GM18507 (cell line): ENCODE results near the gene FARP1.
A peak's percentile ranks its signal among the peaks of the same experiment; 100 is the strongest.

Source experiments
- DNase-seq: peaks from one replicate; pipeline ENCODE4 v3.0.0; 2011; ENCODE audit warnings: low read depth; ENCODE audit not compliant: insufficient read length; ENCODE audit errors: extremely low spot score
- FAIRE-seq: peaks from 2 replicates; lab custom pipeline; 2011; peaks lifted over from hg19 to GRCh38; lab: Jason Lieb, UNC

The FARP1 gene

GRCh38 chr13:98442391-98443230, 299.7 kb downstream of the FARP1 start:
- no peak for FAIRE-seq

GRCh38 chr13:98443329-98443728, 300.4 kb downstream of the FARP1 start:
- DNase-seq: no peak

More at GRCh38 chr13:98442391-98443230, 299.7 kb downstream of the FARP1 start:
- no peak for DNase-seq

GRCh38 chr13:98443800-98444325, 301.0 kb downstream of the FARP1 start:
- DNase-seq: no peak
- FAIRE-seq: no peak

More at GRCh38 chr13:98443329-98443728, 300.4 kb downstream of the FARP1 start:
- no peak for FAIRE-seq

GRCh38 chr13:98444381-98444780, 301.5 kb downstream of the FARP1 start:
- no peak for DNase-seq
- FAIRE-seq: no peak

- DNase-seq: peak; percentile 77
- peak; percentile 82 for FAIRE-seq
Measured at GRCh38 chr13:98445340-98446233, 302.7 kb downstream of the FARP1 start.

- DNase-seq (no peak), FAIRE-seq (no peak)
Measured at GRCh38 chr13:98446234-98446621, 303.3 kb downstream of the FARP1 start.

GRCh38 chr13:98447130-98447529, 304.2 kb downstream of the FARP1 start:
- no peak for FAIRE-seq
- no peak for DNase-seq

- no peak for DNase-seq
Measured at GRCh38 chr13:98447881-98448641, 305.2 kb downstream of the FARP1 start.

GRCh38 chr13:98448642-98448928, 305.7 kb downstream of the FARP1 start:
- FAIRE-seq: no peak

More at GRCh38 chr13:98447881-98448641, 305.2 kb downstream of the FARP1 start:
- no peak for FAIRE-seq

GRCh38 chr13:98449273-98449672, 306.4 kb downstream of the FARP1 start:
- FAIRE-seq (no peak), DNase-seq (no peak)

More at GRCh38 chr13:98448642-98448928, 305.7 kb downstream of the FARP1 start:
- DNase-seq: no peak

GRCh38 chr13:98450026-98450425, 307.1 kb downstream of the FARP1 start:
- DNase-seq: no peak
- no peak for FAIRE-seq

GRCh38 chr13:98450539-98451111, 307.7 kb downstream of the FARP1 start:
- no peak for FAIRE-seq
- no peak for DNase-seq

- DNase-seq (no peak), FAIRE-seq (no peak)
Measured at GRCh38 chr13:98451676-98452470, 309.0 kb downstream of the FARP1 start.

GRCh38 chr13:98452851-98453843, 310.3 kb downstream of the FARP1 start:
- DNase-seq (no peak), FAIRE-seq (no peak)

- no peak for FAIRE-seq
- no peak for DNase-seq
Measured at GRCh38 chr13:98454389-98454881, 311.5 kb downstream of the FARP1 start.

- no peak for FAIRE-seq
- no peak for DNase-seq
Measured at GRCh38 chr13:98456413-98456845, 313.5 kb downstream of the FARP1 start.

GRCh38 chr13:98457053-98457452, 314.2 kb downstream of the FARP1 start:
- FAIRE-seq: no peak
- no peak for DNase-seq
